Dermis blood vessel endothelial cell (primary cell): ENCODE data around the gene GPR37L1. TPM values are rescaled to one million over a fixed set of nuclear protein-coding genes. Genes with fewer than 3 reads are reported as not detected.
"Not testable (repeated sequence)": the region's sequence is repeated elsewhere in the genome, so short reads cannot be mapped to it uniquely, and the experiment has no call there.

Source experiments
- DNase-seq: peaks from one replicate; pipeline ENCODE4 v3.0.0; 2010
- total RNA-seq: library from RNA; depleted of rRNA; stranded (reverse); fragments of >200 nt; gene quantifications from 2 replicates; pipeline ENCODE4 v1.2.3, GENCODE V29; 2014

Gene GPR37L1
- total RNA-seq, 1 donor from 2014 or later, result not detected

DNA sequence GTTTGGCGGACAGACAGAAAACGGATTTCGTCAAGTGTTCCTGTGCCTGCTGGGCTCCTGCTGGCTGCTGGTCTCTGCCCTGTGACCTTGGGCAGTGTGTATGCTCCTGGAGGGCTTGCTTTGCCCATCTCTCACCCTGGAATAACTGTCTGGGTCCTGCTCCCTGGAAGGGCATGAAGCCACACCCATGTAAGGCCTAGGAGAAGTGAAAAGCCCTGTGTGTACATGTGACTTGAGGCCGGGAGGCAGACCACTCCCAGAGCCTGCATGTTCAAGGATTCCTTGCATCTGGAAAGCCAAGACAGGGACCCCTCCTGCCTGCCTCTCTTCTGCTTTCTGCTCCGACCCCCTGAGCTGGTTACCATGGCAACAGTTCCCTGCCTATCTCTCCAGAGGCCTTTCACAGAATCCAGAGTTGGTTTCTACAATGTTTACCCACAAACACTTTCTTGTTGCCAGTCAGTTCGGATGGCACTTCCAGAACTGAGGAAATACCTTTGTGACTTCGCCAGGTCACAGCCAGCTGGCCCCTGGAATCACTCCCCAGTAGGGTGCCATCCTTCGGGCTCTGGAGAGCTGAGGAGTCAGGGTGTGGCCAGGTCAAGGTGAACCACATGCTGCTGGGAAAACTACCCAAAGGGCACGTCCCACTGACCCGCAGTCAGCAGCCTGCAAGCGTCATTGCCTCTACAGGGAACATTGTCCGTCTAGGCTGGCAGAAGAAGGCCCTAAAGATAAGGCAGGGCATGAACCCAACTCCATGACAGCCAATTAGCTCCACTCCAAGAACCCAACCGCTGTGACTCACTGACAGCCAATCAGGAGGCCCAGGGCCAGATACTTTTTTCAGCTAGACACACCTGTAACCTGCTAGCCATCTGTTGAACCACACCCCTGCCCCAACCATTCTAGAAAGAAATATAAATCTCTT, 14.7 kb upstream of the GPR37L1 start:
- DNase-seq, result no peak

DNA sequence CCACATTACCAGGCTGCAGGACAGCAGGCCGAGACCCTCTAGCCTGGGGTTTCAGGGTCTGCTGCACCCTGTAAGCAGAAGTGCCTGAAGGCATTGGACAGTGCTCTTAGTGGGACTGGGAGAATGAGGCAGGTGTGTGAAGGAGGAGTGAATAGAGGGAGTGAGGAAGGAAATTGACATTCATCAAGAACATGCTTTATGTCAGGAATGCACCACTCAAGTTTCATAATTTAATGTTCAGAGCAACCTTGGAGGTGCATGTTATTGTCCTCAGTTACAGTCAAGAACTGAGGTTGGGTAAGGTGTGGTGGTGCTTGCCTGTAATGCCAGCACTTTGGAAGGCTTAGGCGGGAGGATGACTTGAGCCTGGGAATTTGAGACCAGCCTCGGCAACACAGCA, 11.7 kb upstream of the GPR37L1 start:
- no peak for DNase-seq

DNA sequence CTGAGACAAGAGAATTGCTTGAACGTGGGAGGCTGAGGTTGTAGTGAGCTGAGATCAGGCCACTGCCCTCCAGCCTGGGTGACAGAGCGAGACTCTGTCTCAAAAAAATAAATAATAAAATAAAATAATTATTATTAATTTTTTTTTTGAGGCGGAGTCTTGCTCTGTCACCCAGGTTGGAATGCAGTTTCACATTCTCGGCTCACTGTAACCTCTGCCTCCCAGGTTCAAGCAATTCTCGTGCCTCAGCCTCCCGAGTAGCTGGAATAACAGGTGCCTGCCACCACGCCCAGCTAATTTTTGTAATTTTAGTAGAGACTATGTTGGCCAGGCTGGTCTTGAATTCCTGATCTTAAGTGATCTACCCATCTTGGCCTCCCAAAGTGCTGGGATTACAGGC, 11.1 kb upstream of the GPR37L1 start:
- not testable (repeated sequence) for DNase-seq

DNA sequence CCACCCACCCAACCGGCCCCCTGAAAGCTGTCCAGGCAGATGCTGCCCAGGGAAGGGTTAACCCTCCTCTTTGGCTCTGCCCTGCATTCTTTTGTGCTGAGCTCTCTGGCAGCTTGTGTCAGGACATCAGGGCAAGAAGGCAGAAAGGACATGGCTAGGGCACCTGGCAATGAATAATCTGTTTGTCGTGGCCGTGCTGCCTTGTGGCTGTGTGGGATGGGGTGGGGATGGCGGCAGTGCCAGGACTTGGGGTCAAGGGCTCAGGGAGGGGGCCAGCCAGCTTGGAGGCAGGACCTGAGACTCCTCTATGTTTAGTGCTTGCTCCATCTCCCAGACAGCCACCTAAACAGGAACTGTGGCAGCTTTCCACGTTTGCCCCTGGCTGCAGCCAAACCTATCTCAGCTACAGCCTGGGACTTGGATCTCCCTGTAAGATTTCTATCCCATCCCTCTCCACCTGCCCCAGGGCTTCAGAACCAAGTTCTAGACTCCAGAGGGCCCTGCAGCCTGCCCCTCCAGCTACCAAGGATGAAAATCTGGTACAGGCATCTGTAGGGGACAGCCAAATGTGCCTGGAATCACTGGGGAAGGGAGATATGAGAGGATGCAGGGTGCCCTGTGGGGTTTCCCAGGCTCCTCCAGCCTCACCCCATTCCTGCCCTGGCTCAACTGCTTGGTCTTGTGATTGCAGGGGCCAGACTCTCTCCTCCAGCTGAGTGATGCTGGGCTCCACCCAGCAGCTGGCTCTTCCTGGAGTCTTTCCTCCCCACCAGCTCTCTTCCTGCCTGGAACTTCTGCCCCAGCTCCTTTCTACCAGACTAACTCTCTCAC, 9.6 kb upstream of the GPR37L1 start:
- DNase-seq, result no peak

DNA sequence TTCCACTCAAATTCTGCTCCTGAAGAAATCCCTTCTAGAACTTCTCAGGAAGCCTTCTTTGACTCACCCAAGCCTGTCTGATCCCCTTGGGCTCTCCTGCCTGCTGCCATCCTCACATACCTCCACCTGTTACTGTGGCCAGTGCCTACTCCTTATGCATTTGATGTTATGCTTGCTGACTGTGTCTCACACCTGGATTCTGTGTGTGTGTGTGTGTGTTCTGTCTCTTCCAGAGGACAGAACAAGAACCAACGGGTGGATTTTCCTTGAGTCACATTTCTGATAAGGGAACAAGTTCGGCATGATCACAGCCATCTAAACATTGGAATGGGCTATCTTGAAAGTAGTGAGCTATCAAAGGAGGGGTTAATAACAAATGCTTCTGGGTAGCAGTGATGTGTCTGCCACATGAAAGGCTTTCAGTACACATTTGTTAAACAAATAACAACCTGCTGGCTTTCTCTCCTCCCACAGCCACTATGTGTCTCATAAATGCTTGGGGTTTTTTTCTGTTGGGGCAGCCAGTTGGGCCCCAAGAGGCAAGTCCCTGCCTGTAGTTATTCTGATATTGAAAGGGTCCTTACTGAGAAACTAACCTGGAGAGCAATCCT, 8.9 kb upstream of the GPR37L1 start:
- DNase-seq, result no peak

DNA sequence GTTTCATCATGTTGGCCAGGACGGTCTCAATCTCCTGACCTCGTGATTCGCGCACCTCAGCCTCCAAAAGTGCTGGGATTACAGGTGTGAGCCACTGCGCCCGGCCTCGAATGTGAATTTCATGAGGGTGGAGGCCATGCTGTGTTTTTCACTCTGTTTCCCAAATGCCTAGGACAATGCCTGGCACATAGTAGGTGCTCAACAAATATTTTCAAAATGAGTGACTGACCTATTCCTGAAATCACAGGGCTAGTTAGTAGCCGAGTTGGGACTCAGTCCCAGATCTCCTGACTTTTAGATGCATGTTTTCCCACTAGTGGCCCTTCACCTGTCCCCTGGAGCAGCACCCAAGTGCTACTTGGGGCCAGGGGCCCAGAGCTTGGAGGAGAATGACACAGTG, 6.4 kb upstream of the GPR37L1 start:
- no peak for DNase-seq

DNA sequence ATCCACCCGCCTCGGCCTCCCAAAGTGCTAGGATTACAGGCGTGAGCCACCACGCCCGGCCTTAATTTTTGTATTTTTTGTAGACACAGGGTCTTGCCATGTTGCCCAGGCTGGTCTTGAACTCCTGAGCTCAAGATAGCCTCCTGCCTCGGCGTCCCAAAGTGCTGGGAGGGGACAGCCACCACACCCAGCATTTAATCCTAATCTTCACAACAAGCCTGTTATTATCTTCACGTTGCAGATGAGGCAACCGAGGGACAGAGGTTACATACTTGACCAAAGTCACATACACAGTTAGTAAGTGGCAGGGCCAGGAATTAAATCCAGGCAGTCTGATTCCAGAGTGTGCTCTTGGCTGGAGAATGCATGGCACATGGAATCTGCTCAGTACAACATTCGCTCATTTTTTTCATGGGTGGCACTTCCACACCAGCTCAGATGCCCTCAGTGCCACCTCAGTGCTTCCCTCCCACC, 4.8 kb upstream of the GPR37L1 start:
- no peak for DNase-seq

DNA sequence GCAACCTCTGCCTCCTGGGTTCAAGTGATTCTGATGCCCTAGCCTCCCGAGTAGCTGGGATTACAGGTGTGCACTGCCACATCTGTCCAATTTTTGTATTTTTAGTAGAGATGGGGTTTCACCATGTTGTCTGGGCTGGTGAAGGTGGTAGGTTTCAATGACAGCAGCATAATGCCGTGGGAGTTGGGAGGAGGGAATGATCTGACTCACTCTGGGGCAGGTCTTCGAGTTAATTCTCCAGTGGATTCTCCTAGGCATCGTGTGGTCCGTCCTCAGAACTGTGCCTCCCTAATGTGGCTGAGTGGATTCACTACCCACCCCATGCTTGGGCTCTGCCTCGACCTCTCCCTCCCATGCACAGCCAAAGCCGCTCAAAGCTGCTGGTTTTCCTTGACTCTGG, 1.7 kb upstream of the GPR37L1 start:
- DNase-seq, result no peak

DNA sequence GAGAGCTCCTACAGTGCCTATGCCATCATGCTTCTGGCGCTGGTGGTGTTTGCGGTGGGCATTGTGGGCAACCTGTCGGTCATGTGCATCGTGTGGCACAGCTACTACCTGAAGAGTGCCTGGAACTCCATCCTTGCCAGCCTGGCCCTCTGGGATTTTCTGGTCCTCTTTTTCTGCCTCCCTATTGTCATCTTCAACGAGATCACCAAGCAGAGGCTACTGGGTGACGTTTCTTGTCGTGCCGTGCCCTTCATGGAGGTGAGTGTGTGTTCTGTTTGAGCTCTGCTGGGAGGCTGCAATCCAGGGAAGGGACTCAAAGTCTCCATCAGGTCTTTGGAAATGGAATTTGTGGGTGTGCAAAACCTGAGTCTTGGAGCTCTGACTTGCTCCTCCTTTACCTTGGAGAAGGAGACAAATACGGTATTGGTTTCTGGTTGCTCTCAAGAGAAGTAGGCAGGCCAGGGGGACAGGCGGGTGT, 658 bp downstream of the GPR37L1 start:
- DNase-seq, result no peak

DNA sequence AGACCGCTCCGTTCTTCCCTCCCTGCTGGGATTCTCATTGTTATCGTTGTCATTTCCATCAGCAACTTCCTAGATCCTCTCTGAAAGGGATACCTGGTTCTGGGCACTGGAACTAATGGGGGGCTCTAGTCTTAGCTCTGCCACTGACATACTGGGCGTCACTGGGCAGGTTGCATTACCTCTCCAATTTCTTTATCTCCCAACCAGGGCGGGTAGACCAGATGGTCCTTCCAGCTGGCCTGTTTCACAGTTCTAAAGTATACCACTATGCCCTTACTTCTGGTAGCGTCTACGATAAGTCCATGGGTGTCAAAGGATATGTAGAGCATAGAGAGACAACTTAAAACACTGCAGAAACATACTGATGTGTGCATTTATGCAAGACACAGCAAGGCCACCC, 1.4 kb downstream of the GPR37L1 start:
- DNase-seq, result no peak

DNA sequence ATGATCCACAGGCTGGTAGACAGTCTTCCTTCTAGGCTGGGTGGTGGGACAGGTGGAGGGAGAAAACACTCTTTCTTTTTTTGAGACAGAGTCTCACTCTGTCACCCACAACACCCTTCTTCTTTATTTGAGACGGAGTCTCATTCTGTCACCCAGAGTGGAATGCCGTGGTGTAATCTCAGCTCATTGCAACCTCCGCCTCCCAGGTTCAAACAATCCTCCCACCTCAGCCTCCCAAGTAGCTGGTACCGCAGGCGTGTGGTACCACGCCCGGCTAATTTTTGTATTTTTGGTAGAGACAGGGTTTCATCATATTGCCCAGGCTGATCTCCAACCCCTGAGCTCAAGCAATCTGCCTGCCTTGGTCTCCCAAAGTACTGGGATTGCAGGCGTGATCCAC, 2.9 kb downstream of the GPR37L1 start:
- DNase-seq, result no peak

DNA sequence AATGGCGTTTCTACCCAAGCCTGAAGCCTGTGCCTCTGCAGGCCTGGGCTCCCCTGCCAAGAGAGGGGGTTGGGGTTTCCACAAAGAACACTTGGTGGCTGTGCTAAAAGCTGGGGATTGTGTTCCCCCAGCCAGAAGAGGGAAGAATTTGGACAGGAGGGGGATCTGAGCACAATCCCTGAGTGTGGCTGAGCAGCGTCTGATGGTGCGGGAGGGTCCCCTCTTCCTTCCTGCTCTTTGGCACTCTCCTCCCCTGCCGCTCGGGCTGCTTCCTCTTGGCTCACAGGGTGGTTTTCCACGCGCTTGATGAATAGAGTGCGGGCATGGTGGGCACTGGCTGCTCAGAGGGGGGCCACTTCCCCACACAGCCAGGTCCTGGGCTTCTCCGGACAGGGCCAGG, 3.7 kb downstream of the GPR37L1 start:
- no peak for DNase-seq

DNA sequence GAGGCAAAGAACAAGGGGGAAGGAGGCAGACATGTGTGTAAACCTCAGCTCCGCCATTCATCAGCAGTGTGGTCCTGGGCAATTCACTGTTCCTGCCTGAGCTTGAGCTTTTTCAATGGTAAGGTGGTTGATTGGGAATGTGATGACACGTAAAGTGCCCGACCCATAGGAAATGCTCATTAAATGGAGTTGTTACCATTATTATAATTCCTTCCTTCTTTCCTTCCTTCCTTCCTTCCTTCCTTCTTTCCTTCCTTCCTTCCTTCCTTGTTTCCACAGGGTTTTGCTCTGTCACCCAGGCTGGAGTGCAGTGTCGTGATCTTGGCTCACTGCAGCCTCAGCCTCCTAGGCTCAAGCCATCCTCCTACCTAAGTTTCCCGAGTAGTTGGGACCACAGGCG, 4.3 kb downstream of the GPR37L1 start:
- no peak for DNase-seq

DNA sequence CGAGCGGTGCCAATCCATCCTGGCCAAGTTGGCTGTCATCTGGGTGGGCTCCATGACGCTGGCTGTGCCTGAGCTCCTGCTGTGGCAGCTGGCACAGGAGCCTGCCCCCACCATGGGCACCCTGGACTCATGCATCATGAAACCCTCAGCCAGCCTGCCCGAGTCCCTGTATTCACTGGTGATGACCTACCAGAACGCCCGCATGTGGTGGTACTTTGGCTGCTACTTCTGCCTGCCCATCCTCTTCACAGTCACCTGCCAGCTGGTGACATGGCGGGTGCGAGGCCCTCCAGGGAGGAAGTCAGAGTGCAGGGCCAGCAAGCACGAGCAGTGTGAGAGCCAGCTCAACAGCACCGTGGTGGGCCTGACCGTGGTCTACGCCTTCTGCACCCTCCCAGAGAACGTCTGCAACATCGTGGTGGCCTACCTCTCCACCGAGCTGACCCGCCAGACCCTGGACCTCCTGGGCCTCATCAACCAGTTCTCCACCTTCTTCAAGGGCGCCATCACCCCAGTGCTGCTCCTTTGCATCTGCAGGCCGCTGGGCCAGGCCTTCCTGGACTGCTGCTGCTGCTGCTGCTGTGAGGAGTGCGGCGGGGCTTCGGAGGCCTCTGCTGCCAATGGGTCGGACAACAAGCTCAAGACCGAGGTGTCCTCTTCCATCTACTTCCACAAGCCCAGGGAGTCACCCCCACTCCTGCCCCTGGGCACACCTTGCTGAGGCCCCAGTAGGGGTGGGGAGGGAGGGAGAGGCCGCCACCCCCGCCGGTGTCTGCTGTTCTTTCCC, 5.3 kb downstream of the GPR37L1 start:
- DNase-seq, result no peak

DNA sequence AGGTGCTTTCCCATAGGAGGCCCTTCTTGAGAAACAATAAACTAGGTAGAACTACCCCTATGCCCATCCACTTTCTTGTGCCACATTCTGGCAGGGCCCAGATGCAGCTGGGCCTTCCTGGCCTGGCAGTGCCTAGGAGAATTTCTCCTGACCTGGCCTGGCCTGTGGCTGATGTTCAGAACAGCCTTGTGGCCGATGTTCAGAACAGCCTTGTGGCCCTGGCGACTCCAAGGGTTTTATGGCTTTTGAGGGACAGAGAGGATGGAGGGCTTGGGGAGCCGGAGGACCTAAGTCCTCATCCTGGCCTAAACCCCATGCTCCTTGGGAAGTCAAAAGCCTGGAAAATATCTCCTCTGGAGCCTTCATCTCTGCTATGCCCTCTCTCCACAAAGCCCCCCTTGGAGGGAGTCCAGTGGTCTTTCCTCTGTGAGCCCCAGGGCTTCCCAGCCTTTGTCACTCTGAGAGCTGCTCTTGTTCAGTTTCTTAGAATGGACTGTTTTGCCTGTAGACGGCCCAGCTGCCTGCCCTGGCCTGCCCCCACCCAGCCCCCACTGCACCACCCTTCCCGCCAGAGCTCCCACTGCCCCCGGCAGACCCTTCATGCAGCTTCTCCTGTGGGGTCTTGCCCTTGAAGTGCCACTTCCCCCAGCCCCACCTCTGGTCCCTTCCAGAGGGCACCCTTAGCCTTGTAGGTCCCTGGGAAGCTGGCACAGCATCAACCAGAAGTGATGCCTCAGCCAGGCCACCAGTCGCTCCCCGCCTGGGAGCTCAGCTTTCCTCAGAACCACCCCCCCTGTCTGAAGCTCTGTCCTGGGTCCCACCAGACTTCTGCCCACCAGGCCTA, 7.0 kb downstream of the GPR37L1 start:
- DNase-seq, result no peak

DNA sequence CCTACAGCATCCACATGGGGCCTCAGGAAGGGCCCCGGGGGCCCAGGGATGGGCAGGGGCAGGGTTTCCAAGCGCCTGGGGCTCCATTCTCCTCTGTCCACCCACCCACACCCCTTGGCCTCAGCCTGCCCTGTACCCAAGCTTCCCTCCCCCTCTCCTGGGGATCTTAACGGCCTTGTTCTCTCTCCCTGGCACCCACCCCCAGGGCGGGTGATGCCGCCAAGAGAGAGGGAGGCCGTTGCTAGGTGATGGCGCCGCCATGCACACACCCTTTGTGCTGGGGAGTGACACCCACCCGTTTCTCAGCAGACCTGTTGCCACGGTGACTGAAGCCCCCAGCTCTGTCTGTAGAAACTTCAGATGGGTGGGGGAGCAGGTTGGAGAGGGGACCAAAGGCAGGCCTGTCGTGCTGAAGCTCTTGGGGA, 7.6 kb downstream of the GPR37L1 start:
- DNase-seq, result no peak

DNA sequence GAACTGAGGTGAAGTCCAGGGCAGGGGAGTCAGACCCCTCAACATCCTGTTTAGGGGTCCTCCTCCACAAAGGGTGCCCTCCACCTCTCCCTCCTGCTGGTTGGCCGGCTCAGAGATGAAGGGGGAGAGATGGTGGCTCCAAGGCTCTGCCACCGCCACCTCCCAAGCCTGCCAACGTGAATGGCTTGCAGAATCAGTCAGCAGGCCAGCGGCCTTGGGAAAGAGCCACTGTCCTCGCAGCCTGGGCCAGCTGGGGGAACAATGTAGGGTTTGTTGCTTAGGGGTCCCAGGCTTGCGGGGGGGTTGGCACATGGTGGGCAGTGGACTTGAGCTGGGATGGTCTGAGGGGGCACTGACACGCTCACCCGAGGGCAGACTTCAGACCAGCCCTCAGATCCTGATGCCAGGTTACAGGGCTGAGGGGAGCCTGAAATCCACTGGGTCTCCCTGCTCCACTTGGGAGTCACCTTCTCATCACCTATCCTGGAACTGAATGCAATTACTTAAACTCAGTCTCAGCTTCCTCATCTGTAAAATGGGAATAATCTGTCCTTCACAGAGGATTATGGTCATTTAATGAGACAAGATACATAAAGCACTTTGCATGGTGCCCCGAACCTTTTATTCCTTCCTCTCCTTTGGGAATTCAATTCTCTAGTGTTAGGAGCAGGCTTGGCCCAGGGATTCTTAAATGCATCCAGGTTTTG, 8.3 kb downstream of the GPR37L1 start:
- DNase-seq, result no peak

DNA sequence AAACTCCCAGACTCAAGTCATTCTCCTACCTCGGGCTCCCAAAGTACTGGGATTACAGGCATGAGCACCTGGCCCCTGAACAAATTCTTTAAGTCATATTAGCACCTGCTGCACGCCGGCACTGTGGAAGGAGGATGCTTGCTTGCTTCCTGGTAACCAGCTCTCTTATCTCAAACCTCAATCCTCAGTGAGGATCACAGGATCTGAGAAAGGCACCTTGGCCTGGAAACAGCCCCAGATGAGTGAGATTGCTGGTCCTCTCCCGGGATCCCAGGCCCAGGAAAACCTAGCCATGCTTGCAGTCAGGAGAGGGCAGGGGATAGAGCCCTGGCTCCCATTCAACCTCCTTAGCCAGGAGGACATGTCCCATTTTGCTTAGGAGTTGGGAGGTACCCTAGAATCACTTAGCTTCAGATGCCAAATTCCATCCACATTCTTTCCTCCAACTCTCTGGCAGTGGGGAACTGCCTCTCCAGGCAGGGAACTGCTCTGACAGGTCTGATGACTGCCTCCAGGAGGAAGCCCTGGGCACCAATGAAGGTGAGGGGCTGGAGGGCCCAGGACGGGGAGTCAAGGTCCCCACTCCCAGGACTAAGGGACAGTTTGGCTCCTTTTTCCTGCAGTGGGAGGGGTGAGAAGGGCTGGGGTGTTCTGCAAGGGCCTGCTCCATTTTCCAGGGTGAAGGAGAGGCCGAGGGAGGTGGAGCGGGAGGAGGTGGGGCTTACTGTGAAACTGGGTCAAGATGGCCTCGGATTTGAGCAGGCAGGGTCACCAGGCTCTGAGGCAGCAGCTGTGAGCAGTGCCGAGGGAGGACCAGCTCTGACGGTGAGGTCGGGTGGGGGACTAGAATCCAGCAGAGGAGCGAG, 9.5 kb downstream of the GPR37L1 start:
- DNase-seq, result no peak

DNA sequence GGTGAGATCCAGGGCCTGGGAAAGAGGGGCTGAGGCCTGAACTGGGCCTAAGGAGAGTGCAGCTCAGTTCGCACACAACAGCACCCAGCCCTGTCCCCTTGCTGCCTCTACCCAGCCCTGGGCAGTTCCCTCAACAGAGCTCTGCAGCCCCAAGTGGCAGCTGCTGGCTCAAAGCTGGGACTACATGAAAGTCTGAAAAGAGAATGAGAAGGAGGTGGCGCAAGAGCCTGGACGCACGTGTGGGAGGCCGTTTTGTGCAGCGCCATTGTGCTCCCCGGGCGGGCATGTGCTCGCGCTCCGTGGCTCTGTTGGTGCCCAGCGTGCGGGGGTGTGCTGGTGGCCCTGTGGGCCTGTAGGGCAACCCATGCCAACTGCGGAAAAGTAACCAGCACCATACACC, 10.3 kb downstream of the GPR37L1 start:
- DNase-seq, result no peak

DNA sequence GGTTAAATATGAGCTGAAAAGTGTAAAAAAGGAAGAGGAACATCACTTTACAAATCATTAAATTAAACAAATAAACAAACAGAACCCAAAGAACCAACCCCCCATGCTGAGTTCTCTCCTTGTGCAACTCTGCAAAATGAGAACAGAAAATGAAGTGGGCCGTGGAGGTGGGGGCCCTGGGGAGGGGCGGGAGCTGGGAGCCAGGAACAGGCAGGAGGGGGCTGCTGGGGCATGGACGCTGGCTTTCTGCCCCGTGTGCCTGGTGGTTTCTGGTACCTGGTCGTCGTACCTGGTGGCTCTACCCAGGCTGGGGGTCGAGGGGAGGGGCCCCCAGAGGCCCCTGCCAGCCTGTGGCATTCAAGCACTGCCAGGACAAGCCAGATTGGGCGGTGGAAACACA, 10.8 kb downstream of the GPR37L1 start:
- no peak for DNase-seq
